HG03108 (cell line): ENCODE results near the gene NHLH2.

ENCODE experiments used
- ATAC-seq: cut with Tn5 transposase; IDR thresholded peaks from one replicate; pipeline ENCODE4 v1.9.1; 2021; ENCODE audit warnings: moderate library complexity; ENCODE audit not compliant: unreplicated experiment

Gene NHLH2

DNA sequence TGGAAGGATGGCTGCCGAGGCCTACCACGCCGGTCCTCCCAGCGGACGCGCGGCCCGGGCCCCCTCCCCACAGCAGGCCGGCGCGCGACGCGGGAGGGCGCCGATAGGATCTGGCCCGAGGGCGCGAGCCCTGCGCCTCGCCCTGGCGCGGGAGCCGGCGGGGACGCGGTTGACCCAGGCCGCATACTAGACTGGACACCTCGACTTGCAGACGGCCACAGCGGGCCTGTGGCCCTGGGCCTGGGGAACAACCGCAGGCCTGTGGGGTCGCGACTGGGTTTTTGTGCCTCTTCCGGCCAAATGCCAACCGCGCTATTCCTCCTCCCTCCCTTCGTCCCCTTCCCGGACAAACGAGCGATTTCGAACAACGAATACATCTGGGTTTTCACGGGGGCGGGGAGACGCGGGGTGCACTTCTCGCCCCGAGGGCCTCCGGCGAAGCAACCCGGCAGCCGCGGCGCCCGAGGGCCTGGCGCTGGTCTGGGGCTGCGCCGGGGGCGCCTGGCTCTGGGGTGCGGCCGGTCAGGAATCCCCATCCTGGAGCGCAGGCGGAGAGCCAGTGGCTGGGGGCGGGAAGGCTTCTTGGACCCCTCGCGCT lies 2.4 kb downstream of the NHLH2 start:
- ATAC-seq, result no peak

DNA sequence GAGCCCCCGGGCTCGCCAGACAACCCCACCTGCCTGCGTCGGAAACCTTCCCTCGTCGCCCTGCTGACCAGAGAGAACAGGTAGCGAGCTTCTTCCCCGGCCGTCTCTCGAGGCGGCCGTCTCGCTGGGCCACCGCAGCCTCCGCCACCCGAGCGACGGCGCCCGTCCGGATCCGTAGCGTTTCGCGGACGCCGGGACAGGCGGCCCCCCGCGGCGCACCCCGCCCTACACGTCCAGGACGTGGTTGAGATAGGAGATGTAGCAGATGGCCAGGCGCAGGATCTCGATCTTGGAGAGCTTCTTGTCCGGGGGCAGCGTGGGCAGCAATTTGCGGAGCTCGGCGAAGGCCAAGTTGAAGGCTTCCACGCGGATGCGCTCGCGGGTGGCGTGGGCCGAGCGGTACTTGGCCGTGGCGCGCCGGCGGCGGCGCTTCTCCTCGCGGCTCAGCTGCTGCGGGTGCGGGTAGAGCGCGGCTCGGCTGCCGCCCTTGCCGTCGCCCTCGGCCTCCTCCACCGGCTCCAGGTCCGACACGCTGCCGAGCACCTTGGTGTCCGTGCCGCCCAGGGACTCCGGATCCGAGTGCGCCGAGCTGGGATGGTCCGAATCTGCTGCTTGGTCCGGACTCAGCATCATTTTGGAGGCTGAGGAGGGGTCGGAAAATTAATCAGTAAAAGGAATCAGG lies 3.0 kb downstream of the NHLH2 start:
- ATAC-seq, result no peak

GRCh38 chr1:115837341-115837739 lies 3.6 kb downstream of the NHLH2 start:
- ATAC-seq, result no peak

DNA sequence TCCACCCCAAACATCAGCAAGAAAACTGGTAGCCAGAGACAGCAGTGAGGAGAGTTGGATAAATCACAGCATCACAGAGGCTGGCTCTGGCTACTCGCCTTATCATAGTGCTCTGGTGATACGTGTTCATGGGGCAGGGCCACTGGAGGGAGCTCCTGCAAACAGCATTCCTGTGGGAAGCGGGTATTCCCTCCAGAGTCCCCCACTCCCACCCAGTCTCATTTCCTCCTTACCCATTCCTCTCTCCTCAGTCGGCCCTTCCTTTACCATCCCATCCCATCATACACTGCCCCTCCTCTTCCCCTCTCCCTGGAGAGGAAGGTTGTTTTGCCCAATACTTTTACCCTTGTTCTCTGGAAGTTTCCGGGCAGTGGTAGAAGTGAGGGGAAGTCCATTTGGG lies 7.1 kb downstream of the NHLH2 start:
- no peak for ATAC-seq

- ATAC-seq, result no peak
Measured at GRCh38 chr1:115832651-115833050, 8.3 kb downstream of the NHLH2 start.

DNA sequence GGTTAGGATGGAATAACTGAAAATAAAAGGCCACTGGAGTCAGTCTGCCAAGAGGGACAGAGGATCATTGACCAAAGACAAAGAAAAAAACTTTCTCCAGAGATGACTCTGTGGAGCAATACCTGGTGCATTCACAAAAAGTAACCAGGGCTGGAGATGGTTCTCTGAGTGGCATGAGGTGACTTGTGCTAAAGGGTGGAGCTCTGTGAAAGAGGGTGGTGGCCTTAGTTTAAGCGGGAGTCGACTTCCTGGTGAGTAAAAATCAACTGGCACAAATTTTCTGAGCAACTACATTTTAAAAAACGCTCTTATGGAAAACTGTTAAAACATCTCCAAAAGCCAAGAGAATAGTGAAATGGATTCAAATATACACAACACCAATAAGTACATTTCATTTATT lies 10.0 kb downstream of the NHLH2 start:
- ATAC-seq, result no peak

DNA sequence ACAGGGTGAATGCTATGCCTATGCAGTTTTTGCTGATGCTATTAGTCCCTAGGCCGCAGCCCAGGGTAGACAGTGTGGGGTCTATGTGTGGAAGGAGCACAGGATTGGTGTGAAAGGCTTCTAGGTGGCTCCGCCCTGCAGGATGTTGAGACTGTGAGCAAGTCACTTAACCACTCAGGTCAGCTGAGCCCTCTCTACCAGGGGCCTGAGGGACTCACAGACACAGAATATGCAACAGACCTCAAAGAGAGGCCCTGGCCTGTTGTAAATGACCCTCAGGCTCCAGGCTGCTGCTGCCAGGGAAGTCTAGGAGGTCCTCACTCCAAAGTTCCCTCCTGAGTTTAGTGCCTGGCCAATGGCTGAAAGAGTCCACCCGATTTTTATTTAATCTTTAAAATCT lies 11.0 kb downstream of the NHLH2 start:
- no peak for ATAC-seq

DNA sequence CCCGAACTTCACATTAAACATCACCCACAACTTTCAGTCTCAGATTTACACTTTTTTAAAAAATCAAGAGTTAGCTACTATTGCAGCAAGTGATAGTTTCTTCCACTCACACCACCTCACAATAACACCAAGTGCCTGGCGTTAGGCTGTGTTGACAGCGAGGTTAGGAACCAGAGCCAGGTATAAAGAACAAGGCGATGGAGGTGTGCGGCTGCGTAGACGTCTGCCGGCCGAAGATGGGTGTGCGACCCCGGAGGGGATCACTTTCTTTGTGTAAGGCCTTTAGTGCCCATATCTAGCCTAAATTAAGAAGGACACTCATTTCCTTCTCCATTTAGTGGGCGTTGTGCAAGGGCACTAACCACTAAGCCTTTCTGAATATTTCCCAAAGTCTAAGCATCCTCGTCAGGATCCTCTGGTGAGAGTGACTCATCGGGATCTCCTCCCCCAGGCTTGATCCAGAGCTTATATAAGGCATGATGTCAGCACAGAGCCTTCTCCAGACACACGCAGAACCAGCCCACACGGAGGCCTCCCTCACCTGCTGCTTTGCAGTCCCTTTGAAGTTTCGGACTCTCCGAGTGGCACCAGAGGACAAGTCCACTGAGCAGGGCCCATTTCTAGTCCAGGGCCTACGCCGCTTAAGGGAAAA lies 11.8 kb downstream of the NHLH2 start:
- ATAC-seq, result no peak

DNA sequence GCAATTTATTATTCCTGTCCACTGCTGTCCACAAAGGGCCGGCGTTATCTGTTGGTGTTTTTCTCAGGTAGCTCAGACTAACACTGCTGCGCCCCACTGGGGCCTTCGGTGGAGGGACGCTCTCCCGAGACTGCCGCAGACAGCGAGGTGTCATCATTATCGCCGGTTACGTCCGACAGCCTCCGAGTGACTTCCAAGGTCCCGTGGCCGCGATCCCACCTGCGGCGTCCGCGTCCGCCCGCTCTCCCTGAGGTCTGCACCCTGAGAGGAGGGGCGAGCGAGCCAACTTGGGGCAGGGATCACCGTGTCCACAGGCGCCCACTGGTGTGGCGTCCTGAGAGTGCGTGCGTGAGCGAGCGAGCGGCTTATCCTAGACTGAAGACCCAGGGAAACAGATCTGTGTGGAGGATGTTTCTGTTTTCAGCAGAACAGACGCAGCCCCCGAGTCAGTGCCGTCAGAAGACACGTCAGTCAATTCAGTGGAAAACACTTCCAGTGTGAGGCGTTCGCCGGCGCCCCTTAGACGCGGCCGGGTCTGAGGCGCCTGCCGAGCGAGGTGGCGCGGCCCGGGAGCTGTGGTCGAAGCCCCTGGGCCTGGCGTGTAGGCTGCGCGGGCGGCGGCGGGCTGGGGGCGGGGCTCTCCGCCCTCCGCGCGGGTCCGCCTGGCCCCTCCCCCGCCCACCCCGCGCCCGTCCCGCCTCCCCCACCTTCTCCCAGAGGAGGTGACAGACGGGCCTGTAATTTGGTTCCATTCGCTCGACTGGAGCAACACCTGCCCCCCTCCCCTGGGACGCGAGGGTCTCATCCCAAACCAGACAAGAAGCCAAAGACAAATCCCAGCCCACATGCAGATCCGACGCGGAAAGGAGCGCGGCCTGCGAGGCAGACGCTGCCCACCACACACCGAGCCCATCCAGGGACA lies 12.6 kb downstream of the NHLH2 start:
- ATAC-seq, result no peak

GRCh38 chr1:115827452-115828044 lies 13.4 kb downstream of the NHLH2 start:
- no peak for ATAC-seq

DNA sequence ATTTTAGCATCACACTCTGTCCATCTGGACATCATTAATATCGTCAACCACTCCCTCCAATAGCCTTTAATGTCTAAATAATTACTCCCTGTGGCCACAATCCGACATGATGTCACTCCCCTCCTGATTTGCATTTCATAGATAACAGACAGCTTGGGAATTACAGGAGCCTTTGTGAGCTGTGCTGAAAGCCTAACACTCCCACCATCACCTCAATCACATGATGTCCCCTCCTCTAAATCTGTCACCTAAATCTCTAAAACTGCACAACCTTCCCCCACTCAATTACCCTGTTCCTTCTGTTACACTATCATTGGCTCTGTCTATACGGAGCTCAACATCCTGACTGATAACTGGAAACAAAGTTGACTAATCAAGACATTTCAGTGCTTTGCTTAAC lies 14.3 kb downstream of the NHLH2 start:
- ATAC-seq, result no peak

- ATAC-seq, result no peak
Measured at GRCh38 chr1:115822117-115822516, 18.8 kb downstream of the NHLH2 start.

DNA sequence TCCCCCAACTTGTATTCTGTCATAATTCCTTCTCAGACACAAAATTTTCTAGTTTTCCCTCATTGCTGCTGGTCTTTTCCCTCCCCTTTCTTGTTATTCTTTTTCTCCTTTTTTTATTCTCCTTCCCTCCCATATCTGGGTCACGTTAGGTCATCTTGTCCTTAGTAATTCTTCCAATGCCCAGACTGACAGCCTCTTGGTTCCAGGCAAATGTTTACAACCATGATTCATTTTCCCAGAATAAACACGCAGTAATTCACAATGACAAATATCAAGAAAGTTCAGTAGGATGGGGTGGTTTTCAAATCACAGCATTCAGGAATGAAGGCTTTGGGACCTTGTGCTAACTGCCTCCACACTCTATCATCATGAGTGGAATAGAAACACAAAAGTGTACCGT lies 25.2 kb downstream of the NHLH2 start:
- ATAC-seq, result no peak

- ATAC-seq, result no peak
Measured at GRCh38 chr1:115814685-115815398, 26.1 kb downstream of the NHLH2 start.

DNA sequence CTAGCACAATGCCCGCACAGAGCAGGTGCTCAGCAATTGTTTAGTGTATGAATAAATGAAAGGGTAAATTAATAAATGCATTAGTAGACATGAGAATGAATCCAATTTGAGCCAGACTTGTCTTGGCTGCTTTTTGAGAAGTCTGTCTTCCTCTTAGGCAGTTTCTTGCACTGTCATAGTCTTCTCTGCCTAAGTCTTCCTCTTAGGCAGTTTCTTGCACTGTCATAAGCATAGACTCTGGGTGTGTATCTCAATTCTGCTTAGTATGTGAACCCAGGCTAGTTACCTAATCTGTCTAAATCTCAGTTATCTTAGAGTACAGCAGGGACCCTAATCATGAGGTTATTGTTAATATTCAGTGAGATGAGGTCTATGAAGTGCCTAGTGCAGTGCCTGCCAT lies 27.2 kb downstream of the NHLH2 start:
- no peak for ATAC-seq

GRCh38 chr1:115811140-115811828 lies 29.6 kb downstream of the NHLH2 start:
- ATAC-seq, result no peak

DNA sequence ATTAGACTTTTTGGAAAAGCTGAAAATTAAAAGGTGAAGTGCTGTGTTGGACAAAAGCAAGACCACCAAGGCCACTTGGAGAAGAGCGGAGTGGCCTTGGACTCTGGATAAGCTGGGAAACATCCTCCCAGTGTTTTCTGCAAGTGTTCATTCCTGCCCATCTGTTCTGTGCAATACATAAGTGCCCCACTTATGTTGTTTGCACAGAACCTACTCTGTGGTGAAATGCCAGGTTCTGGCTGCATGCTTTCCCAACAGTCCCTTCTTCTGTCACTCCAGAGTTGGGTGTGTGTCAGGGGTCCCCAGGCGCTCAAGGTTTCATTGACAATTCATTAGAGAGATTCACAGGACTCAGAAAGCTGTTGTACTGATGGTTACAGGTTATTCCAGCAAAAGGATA lies 30.3 kb downstream of the NHLH2 start:
- no peak for ATAC-seq

GRCh38 chr1:115809847-115810246 lies 31.1 kb downstream of the NHLH2 start:
- no peak for ATAC-seq

DNA sequence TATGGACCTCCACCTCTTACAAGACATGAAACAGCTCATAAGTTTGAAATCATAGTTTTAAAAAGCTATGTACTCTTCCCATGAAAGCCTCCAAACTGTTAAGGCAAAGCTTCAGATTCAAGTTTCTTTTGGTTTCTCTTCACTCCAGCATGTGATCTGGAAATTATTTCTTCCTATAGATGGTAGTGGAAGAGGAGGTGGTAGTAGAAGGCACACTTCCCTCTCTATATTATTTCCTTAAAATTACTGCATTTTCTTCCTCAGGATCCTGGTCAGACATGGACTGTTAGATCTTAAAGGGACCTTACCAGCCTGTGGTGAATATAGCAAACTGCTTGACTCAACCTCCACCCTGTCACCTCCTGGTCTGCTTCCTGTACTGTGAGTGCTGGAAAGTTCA lies 31.9 kb downstream of the NHLH2 start:
- ATAC-seq, result no peak

DNA sequence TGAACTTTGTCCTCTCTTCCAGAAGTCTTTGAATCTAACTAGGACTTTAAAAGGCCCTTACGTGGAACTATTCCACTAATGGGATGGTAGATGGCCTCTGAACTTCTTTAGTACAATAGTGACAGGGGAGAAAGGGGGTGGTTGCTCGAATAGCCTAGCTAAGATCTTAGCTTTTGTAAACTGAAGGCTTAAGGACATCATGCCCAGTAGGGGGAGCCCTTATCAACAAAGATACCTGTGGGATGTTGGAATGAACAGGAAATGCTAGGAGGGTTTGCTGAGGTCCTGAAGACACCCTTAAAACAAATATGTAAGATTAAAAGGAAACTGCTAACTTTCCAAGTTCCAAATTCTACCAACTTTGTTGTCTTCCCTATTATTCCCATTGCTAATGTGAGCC lies 33.2 kb downstream of the NHLH2 start:
- ATAC-seq, result no peak
